Hematopoietic multipotent progenitor cell treated with erythropoietin and hydrocortisone succinate and interleukin-3 and kit ligand, for 8 days (in vitro differentiated cells): ENCODE measurements around the gene NR1I3.
A peak's percentile ranks its signal among the peaks of the same experiment; 100 is the strongest.

Source experiments
- DNase-seq: peaks from one replicate; pipeline ENCODE4 v3.0.0-alpha.2; 2015

Gene NR1I3

GRCh38 chr1:161217831-161218230 lies 20.2 kb downstream of the NR1I3 start:
- no peak for DNase-seq

GRCh38 chr1:161216945-161217712 lies 20.9 kb downstream of the NR1I3 start:
- no peak for DNase-seq

- DNase-seq: peak; percentile 35
These were observed 22.9 kb downstream of the NR1I3 start, which contains the start of gene FCER1G for GRCh38 chr1:161215076-161215475. Gene FCER1G (plus strand): TSS chr1:161215295. CDS start chr1:161215322, 27 bp downstream.

- no peak for DNase-seq
These were observed 23.6 kb downstream of the NR1I3 start for GRCh38 chr1:161214369-161214768.

- peak; percentile 78 for DNase-seq
These were observed 28.1 kb downstream of the NR1I3 start for GRCh38 chr1:161209790-161210409.

GRCh38 chr1:161207173-161207572 lies 30.8 kb downstream of the NR1I3 start:
- no peak for DNase-seq

GRCh38 chr1:161206411-161207140 lies 31.4 kb downstream of the NR1I3 start:
- no peak for DNase-seq

- peak; percentile 99 for DNase-seq
These were observed 35.9 kb downstream of the NR1I3 start, which contains the start of gene NDUFS2 for GRCh38 chr1:161201836-161202712. Gene NDUFS2 (plus strand): TSS chr1:161202367. CDS start chr1:161202386, 19 bp downstream.

- no peak for DNase-seq
These were observed 36.8 kb downstream of the NR1I3 start for GRCh38 chr1:161200992-161201835.

- no peak for DNase-seq
These were observed 37.5 kb downstream of the NR1I3 start for GRCh38 chr1:161200421-161200991.

GRCh38 chr1:161199506-161200139 lies 38.4 kb downstream of the NR1I3 start:
- DNase-seq: no peak

- no peak for DNase-seq
These were observed 39.0 kb downstream of the NR1I3 start, which contains the start of gene ADAMTS4 for GRCh38 chr1:161198897-161199431. Gene ADAMTS4 (minus strand): TSS chr1:161199054. CDS start chr1:161198627, 427 bp downstream.

- peak; percentile 46 for DNase-seq
These were observed 39.7 kb downstream of the NR1I3 start for GRCh38 chr1:161198194-161198896.

GRCh38 chr1:161197560-161198193 lies 40.3 kb downstream of the NR1I3 start:
- DNase-seq: no peak

GRCh38 chr1:161196521-161197451 lies 41.2 kb downstream of the NR1I3 start:
- DNase-seq: no peak

GRCh38 chr1:161196111-161196510 lies 41.9 kb downstream of the NR1I3 start:
- DNase-seq: no peak

- no peak for DNase-seq
These were observed 42.8 kb downstream of the NR1I3 start for GRCh38 chr1:161195171-161195570.
